ENCODE measurements around the gene ATP11A. TPM values are rescaled to one million over a fixed set of nuclear protein-coding genes. Genes with fewer than 3 reads are reported as not detected.

Gene ATP11A
- total and polyA plus RNA-seq, 2 donors (not counting 3 experiments of a cell fraction or from before 2014, with no cell fraction given), result 16.5 to 88.1 TPM

- H3K4me1 ChIP-seq (ENCODE audit: control insufficient read depth, extremely low read depth, insufficient read depth, low read length), result peaks cover 7% of the 10 kb centered on the region
- intact Hi-C loops (cut with micrococcal nuclease) (no loop called here), dilution Hi-C loops (cut with MboI; ENCODE audit: extremely low pct_ligation_motif_present, low sequenced_read_pairs) (no loop called here)
- no peaks in the 10 kb centered on the region for H3K79me2 ChIP-seq (ENCODE audit: control insufficient read depth, insufficient read depth, low read length)
- no peak overlapping the region for H3K4me3 ChIP-seq (replicated peaks in 1 of 3; ENCODE audit: insufficient read depth in 1 of 3, low read depth in 1 of 3, low read length in 3 of 3)
- BruUV-seq (replicated peaks), result no TSS peak
- no peak overlapping the region for H2AFZ ChIP-seq (ENCODE audit: low read depth, low read length)
- no peak overlapping the region for H3K27ac ChIP-seq (ENCODE audit: insufficient read depth, low read depth, low read length)
- H3K4me2 ChIP-seq (ENCODE audit: insufficient read depth, low read length), result no peak overlapping the region
- ChIA-PET CTCF (no interaction called here), POLR2A (no interaction called here)
- no peaks in the 10 kb centered on the region for H3K36me3 ChIP-seq (ENCODE audit: control insufficient read depth in 2 of 2, extremely low read depth in 1 of 2, insufficient read depth in 2 of 2, low read length in 2 of 2)
- no peaks in the 10 kb centered on the region for H3K9me1 ChIP-seq (replicated peaks; ENCODE audit: control insufficient read depth, extremely low read depth, insufficient read depth, low read length)
- TF ChIP-seq POLR2AphosphoS5 (IDR thresholded peaks at IDR 0.05; ENCODE audit: insufficient read depth, low read depth, low read length) (no peak), CTCF (IDR thresholded peaks at IDR 0.05; ENCODE audit: extremely low read depth in 1 of 2, insufficient read depth in 1 of 2, low read depth in 1 of 2, low read length in 2 of 2) (no peak)
- TF ChIP-seq, protein P1, sequence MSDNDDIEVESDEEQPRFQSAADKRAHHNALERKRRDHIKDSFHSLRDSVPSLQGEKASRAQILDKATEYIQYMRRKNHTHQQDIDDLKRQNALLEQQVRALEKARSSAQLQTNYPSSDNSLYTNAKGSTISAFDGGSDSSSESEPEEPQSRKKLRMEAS (IDR thresholded peaks at IDR 0.05; ENCODE audit: insufficient read depth, insufficient read length), result no peak
- H3K9me3 ChIP-seq (replicated peaks; ENCODE audit: control insufficient read depth, insufficient read depth, low read length), result no peaks in the 10 kb centered on the region
- H3K9ac ChIP-seq (replicated peaks; ENCODE audit: extremely low read depth, insufficient read depth, low read length), result no peak overlapping the region
- peaks cover 29 to 39% of the 10 kb centered on the region in 2 experiments for H3K27me3 ChIP-seq (ENCODE audit: control insufficient read depth in 2 of 2, insufficient read depth in 2 of 2, low read length in 2 of 2)
- FAIRE-seq, result no peak
- no peaks in the 10 kb centered on the region for H4K20me1 ChIP-seq (replicated peaks; ENCODE audit: control insufficient read depth, extremely low read depth, insufficient read depth, low read length)
- no peak for DNase-seq (ENCODE audit: low read depth, low spot score)
Observed at GRCh38 chr13:112926003-112926402, 236.2 kb downstream of the ATP11A start.

GRCh38 chr13:112926993-112927392 lies 237.2 kb downstream of the ATP11A start:
- BruUV-seq (replicated peaks), result no TSS peak
- H3K27ac ChIP-seq (ENCODE audit: insufficient read depth, low read depth, low read length), result no peak overlapping the region
- DNase-seq (ENCODE audit: low read depth, low spot score), result no peak
- dilution Hi-C loops (cut with MboI; ENCODE audit: extremely low pct_ligation_motif_present, low sequenced_read_pairs), result no loop called here
- no peaks in the 10 kb centered on the region for H3K36me3 ChIP-seq (ENCODE audit: control insufficient read depth in 2 of 2, extremely low read depth in 1 of 2, insufficient read depth in 2 of 2, low read length in 2 of 2)
- TF ChIP-seq JUN (IDR thresholded peaks at IDR 0.05; ENCODE audit: borderline replicate concordance, insufficient read depth, insufficient read length, low read depth), result no peak
- H3K9me3 ChIP-seq (replicated peaks; ENCODE audit: control insufficient read depth, insufficient read depth, low read length), result no peaks in the 10 kb centered on the region
- H3K4me3 ChIP-seq (replicated peaks in 1 of 3; ENCODE audit: insufficient read depth in 1 of 3, low read depth in 1 of 3, low read length in 3 of 3), result no peak overlapping the region
- intact Hi-C loops (cut with micrococcal nuclease), result no loop called here
- FAIRE-seq, result no peak
- peaks cover 31 to 39% of the 10 kb centered on the region in 2 experiments for H3K27me3 ChIP-seq (ENCODE audit: control insufficient read depth in 2 of 2, insufficient read depth in 2 of 2, low read length in 2 of 2)
- H3K4me1 ChIP-seq (ENCODE audit: control insufficient read depth, extremely low read depth, insufficient read depth, low read length), result peaks cover 7% of the 10 kb centered on the region
- H4K20me1 ChIP-seq (replicated peaks; ENCODE audit: control insufficient read depth, extremely low read depth, insufficient read depth, low read length), result no peaks in the 10 kb centered on the region
- no peaks in the 10 kb centered on the region for H3K9me1 ChIP-seq (replicated peaks; ENCODE audit: control insufficient read depth, extremely low read depth, insufficient read depth, low read length)
- ChIA-PET CTCF (interaction anchor here (0.6 to 1.1 kb wide), 3 partner anchors 13 to 462 kb away, joined by 3 to 4 read pairs (median 3); no protein-coding TSS in a partner anchor), POLR2A (no interaction called here)
- no peak overlapping the region for H2AFZ ChIP-seq (ENCODE audit: low read depth, low read length)
- no peak overlapping the region for H3K9ac ChIP-seq (replicated peaks; ENCODE audit: extremely low read depth, insufficient read depth, low read length)
- H3K4me2 ChIP-seq (ENCODE audit: insufficient read depth, low read length), result no peak overlapping the region
- no peaks in the 10 kb centered on the region for H3K79me2 ChIP-seq (ENCODE audit: control insufficient read depth, insufficient read depth, low read length)

All from endothelial cell of umbilical vein (primary cell).